Measurements from ENCODE around the gene DNA2.

DNA2 gene

GRCh38 chr10:68367121-68367520, 104.7 kb downstream of the DNA2 start:
- no peaks in the 10 kb centered on the region for H3K9me3 ChIP-seq (ENCODE audit: control insufficient read depth, low read length)
- no peaks in the 10 kb centered on the region for H3K36me3 ChIP-seq (ENCODE audit: control insufficient read depth, insufficient read depth, low read length)
- no peaks in the 10 kb centered on the region for H3K27me3 ChIP-seq (ENCODE audit: control insufficient read depth, insufficient read depth, low read length)
- no peak overlapping the region for H3K27ac ChIP-seq
- no peak overlapping the region for H2AFZ ChIP-seq
- no peaks in the 10 kb centered on the region for H3K79me2 ChIP-seq
- TF ChIP-seq CTCF (IDR thresholded peaks at IDR 0.05), result no peak
- no peak overlapping the region for H3K9ac ChIP-seq
- H3K4me1 ChIP-seq, result no peaks in the 10 kb centered on the region
- H3K4me3 ChIP-seq (ENCODE audit: low read depth, low read length), result no peak overlapping the region
- no peak overlapping the region for H3K4me2 ChIP-seq (ENCODE audit: low read length)

GRCh38 chr10:68366600-68366999, 105.2 kb downstream of the DNA2 start:
- no peak for TF ChIP-seq CTCF (IDR thresholded peaks at IDR 0.05)
- no peaks in the 10 kb centered on the region for H3K4me1 ChIP-seq
- H3K4me2 ChIP-seq (ENCODE audit: low read length), result no peak overlapping the region
- no peak overlapping the region for H3K27ac ChIP-seq
- H3K4me3 ChIP-seq (ENCODE audit: low read depth, low read length), result no peak overlapping the region
- no peaks in the 10 kb centered on the region for H3K27me3 ChIP-seq (ENCODE audit: control insufficient read depth, insufficient read depth, low read length)
- H3K79me2 ChIP-seq, result no peaks in the 10 kb centered on the region
- no peak overlapping the region for H2AFZ ChIP-seq
- H3K36me3 ChIP-seq (ENCODE audit: control insufficient read depth, insufficient read depth, low read length), result no peaks in the 10 kb centered on the region
- no peaks in the 10 kb centered on the region for H3K9me3 ChIP-seq (ENCODE audit: control insufficient read depth, low read length)
- H3K9ac ChIP-seq, result no peak overlapping the region

- H2AFZ ChIP-seq, result no peak overlapping the region
- H3K27me3 ChIP-seq (ENCODE audit: control insufficient read depth, insufficient read depth, low read length), result no peaks in the 10 kb centered on the region
- no peaks in the 10 kb centered on the region for H3K4me1 ChIP-seq
- no peak overlapping the region for H3K9ac ChIP-seq
- no peak overlapping the region for H3K4me3 ChIP-seq (ENCODE audit: low read depth, low read length)
- H3K4me2 ChIP-seq (ENCODE audit: low read length), result no peak overlapping the region
- no peaks in the 10 kb centered on the region for H3K9me3 ChIP-seq (ENCODE audit: control insufficient read depth, low read length)
- no peaks in the 10 kb centered on the region for H3K79me2 ChIP-seq
- TF ChIP-seq CTCF (IDR thresholded peaks at IDR 0.05), result no peak
- H3K27ac ChIP-seq, result no peak overlapping the region
- no peaks in the 10 kb centered on the region for H3K36me3 ChIP-seq (ENCODE audit: control insufficient read depth, insufficient read depth, low read length)
Observed at GRCh38 chr10:68365611-68366010, 106.2 kb downstream of the DNA2 start.

- H2AFZ ChIP-seq, result no peak overlapping the region
- no peaks in the 10 kb centered on the region for H3K9me3 ChIP-seq (ENCODE audit: control insufficient read depth, low read length)
- no peaks in the 10 kb centered on the region for H3K4me1 ChIP-seq
- no peak overlapping the region for H3K9ac ChIP-seq
- no peaks in the 10 kb centered on the region for H3K79me2 ChIP-seq
- no peak overlapping the region for H3K4me3 ChIP-seq (ENCODE audit: low read depth, low read length)
- no peaks in the 10 kb centered on the region for H3K36me3 ChIP-seq (ENCODE audit: control insufficient read depth, insufficient read depth, low read length)
- H3K27me3 ChIP-seq (ENCODE audit: control insufficient read depth, insufficient read depth, low read length), result no peaks in the 10 kb centered on the region
- TF ChIP-seq CTCF (IDR thresholded peaks at IDR 0.05), result no peak
- H3K27ac ChIP-seq, result no peak overlapping the region
- no peak overlapping the region for H3K4me2 ChIP-seq (ENCODE audit: low read length)
Observed at GRCh38 chr10:68364101-68364886, 107.5 kb downstream of the DNA2 start.

Measured in parathyroid adenoma (tissue), 2 donors.